Mucosa of gallbladder (tissue), 1 donor: ENCODE results near the gene TPD52L2. TPM values are rescaled to one million over a fixed set of nuclear protein-coding genes. Genes with fewer than 3 reads are reported as not detected.
"Not testable (repeated sequence)": the region's sequence is repeated elsewhere in the genome, so short reads cannot be mapped to it uniquely, and the experiment has no call there.

Experiments used
- DNase-seq: peaks from one replicate; pipeline ENCODE4 v3.0.0-alpha.2; 2020; ENCODE audit warnings: low spot score
- total RNA-seq: library from RNA; stranded (reverse); gene quantifications from one replicate; pipeline ENCODE4 v1.2.1, GENCODE V29; 2021
- donor health status: DM: no; HTN: no; CAD: no.

TPD52L2 gene
- total RNA-seq, 1 donor from 2014 or later, result 72.3 TPM

DNA sequence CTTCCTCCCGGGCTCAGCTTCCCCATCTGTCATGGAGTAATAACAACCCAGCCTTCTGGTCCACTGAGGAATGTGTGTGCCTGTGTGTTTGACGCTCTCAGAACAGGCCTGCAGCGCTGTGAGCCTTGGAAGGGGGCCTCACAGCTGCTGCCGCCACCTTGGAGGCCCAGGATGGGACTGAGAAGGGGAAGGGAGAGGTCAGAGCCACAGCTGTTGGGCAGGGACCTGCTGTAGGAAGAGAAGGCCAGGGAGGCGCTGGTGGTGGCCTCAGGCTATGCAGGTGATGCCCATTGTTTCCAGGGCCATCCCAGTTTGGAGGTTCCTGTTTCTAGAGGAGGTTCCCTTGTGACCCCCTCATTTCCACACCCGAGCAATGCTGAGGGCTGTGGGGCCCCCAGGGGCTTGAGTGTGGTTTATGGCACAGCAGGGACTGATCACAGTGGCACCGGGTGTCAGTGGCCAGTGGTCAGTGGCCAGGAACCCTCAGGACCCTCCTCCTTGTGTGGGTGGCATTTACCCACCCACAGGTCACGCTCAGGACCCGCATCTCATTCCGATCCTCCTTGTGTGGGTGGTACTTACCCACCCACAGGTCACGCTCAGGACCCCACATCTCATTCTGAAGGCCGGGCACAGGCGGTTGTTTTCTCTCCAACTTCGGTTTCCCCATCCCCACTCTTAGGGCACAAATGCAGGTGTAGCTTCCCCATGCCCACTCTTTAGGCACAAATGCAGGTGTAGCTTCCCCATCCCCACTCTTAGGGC is 14.0 kb downstream of the TPD52L2 start:
- DNase-seq, result no peak

DNA sequence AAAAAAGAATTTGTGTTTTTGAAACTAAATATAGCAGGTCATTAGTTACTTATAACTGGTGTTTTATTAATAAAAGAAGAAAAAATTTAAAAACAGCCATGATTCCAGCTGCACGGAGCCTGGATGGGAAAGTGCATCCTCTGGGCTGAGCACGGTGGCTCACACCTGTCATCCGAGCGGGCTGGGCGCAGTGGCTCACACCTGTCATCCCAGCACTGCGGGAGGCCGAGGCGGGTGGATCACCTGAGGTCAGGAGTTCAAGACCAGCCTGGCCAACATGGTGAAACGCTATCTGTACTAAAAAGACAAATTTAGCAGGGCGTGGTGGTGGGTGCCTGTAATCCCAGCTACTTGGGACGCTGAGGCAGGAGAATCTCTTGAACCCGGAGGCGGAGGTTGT is 15.8 kb downstream of the TPD52L2 start:
- DNase-seq, result not testable (repeated sequence)

DNA sequence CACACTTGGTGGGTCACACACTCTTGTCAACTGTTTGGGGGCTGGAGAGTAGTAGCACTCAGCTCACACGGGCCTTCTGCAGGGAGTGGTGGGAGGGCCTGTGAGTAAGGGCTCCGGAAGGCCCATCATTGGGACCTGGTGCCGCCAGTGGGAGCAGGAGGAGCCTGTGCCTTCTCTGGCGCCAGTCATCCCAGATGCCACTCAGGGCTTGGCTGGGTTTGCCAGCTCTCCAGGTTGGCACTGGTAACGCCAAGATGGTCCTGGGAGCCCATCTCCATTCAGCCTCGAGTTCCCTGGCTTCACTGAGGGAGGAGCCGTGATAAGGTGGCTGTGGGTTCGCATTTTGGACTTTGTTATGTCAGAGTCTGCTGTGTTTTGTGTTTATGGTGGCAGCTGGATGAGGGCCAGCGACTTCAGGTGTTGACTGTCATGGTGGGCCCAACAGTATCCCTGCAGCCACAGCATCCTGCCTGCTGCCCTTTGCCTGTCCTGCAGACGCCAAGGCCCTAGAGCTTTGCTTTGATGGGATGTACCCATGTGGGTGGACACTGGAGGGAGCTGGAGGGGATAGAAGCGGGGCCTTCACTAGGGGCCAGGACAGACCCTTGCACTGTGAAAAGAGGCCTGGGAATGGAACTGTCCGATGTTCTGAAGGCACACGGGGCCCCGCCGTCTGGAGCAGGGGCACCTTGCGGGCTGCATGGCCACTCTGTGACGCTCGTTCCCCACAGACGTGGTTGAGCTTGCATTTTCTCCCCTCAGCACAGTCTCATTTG is 16.6 kb downstream of the TPD52L2 start:
- no peak for DNase-seq

GRCh38 chr20:63882257-63883200 is 17.5 kb downstream of the TPD52L2 start:
- DNase-seq, result no peak

GRCh38 chr20:63883201-63883593 is 18.1 kb downstream of the TPD52L2 start:
- no peak for DNase-seq

DNA sequence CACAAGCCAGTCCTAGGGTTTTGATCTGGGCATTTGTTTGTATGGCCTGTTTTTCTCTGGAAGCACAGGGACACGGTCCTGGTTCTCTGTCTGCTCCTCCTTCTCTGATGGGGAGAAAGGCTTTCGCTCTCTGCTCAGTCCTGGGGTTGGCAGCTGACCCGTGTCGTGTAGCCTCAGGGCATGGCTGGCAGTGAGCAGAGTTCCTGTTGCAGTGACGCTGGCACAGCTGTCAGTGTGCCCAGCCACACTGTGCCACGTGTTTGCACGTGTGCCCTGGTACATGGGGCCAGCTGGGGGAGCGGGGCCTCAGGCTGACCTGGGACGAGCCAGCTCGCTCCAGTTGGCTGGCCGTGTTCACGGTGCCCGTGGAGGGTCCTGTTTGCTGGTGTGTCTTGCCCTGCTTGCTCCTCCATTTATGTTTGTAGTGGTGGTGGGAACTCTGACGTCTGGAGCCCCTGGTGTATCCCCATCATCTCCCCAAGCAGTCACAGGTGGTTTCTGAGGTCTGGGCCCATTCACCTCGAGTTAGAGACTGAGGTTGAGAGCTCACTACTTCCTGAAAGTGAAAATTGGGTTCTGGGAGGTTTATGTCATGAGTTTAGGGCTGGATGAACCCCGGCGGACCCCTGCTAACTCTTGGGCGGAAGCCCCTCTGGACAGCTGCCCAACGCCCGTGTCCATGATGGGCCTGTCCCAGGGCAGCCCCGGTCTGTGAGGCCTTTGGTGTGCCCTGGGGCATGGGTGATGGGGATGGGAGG is 19.6 kb downstream of the TPD52L2 start:
- no peak for DNase-seq

DNA sequence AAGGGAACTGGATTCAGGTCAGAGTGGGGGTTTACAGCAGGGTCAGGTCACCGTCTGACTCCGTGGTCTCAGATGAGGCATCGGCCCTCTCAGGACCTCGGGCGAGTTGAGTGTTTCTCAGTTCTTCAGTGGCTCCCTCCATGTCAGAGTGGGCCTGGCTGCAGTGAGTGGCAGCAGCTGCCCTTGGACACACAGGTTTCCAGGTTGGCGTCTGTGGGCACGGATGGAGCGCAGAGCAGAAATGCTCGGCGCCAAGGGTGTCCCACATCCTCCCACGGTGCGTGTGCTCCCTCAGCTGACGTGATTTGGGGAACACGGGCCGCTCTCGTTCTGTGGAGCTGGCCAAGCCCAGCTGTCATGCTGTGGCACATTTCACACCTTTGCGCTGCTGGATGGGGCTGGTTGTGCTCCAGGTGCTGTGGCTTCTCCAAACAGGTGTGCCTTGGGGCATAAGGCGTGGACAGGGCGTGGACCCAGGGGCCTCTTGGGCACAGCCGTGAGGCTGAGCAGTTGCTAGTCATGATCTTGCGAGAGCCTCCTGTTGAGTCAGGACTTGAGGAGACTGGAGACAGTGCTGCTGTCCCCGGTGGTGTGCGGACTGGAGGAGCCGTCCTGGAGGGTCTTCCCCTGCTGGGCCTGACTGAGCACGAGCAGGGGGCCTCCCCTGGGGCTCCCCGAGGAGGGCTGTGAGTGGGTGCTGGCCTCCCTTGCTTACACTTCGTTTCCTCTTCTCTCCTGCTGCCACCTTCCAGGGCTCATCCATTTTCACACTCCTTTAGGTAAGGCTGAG is 20.4 kb downstream of the TPD52L2 start:
- DNase-seq, result no peak

- no peak for DNase-seq
These were observed 21.0 kb downstream of the TPD52L2 start for GRCh38 chr20:63886054-63886419.

DNA sequence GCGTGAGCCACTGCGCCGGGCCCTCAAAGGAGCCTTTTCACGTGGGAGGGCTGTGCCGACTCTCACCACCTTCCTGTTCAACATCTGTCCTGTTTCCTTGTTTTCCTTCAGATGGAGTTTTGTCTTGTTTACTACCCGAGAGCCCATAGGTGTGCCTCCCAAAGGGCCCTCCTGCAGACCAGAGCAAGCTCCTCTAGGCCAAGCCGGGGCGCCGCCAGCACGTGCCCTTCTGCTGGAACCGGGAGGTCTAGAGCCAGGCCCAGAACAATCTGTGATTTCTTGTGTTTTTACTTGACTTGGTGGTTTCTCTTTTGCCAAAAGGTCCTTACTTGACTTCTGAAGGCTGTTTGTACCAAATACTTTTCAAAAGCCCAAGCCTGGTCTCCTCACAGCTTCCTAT is 21.9 kb downstream of the TPD52L2 start:
- DNase-seq, result no peak

DNA sequence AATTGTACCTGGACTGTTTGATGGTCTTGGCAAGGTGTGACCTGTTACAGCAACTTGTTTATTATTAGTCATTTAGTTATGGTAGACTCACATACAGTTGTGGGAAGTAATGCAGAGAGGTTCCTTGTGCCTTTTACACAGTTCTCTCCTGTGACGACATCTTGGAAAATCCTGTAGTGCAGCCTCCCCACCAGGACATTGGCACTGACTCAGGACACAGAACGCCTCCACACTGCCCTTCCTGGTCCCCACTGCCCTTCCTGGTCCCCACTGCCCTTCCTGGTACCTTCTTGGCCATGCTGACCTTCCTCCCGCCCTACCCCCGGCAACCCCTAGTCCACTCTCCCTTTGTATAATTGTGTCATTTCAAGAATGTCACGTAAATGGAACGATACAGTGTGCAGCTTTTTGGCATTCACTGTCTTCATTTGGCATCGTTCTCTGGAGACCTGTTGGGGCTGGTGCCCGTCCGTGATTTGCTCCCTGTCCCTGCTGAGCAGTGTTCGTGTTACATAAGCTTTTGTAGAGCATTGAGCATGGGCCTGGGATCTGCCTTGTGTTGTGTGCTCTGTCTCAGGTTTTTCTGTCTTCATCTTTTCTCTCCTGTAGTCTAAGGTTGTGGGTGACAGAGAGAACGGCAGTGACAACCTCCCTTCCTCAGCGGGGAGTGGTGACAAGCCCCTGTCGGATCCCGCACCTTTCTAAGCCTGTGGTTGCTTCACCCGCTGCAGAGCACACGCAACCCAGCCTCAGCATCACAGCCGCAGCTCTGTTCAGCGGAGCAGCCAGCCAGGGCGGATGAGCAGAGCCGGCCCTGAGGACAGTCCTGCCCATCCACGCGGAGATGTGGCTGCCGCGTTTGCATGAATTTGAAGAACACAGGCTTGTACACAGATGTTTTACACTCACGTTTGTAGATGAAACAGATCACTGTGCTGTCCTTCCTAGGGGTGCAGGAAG is 24.5 kb downstream of the TPD52L2 start:
- no peak for DNase-seq

DNA sequence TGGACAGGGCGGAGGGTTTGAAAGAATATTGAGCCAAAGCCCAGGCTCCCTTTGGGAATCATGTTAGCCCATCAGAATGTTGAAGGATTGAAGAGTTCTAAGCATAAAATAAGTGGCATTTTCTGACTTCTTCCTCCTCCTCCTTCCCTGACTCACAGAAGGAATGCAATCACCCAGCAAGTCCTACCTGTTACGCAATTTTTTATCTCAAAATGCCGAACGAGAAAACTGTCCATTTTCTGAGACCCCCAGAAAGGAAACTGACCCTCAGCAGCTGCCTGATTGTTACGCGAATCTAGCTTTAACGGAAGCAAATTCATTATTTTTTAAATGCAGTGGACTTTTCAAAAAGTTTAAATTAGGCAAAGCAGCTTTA is 25.1 kb downstream of the TPD52L2 start:
- DNase-seq, result no peak

DNA sequence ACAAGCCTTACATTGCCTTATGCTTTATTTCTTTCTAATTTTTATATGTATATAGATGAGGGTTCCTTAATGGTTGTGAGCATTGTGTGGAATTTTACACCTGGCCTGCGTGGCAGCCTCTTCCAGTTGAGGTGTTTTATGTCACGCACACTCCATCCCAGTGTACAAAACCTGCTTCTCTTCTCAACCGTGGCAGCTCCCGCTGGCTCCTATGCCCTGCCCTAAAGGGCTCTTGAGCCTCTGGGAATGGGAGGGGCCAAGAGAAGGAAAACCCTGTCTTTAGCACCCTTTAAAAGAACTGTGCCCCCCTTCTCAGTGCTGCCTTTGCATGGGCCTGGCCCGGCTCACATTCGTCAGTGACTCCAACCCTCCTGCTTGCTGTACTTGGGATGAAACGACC is 25.5 kb downstream of the TPD52L2 start:
- DNase-seq, result no peak

GRCh38 chr20:63891061-63892002 is 26.3 kb downstream of the TPD52L2 start:
- no peak for DNase-seq

GRCh38 chr20:63892402-63892801 is 27.3 kb downstream of the TPD52L2 start:
- no peak for DNase-seq

DNA sequence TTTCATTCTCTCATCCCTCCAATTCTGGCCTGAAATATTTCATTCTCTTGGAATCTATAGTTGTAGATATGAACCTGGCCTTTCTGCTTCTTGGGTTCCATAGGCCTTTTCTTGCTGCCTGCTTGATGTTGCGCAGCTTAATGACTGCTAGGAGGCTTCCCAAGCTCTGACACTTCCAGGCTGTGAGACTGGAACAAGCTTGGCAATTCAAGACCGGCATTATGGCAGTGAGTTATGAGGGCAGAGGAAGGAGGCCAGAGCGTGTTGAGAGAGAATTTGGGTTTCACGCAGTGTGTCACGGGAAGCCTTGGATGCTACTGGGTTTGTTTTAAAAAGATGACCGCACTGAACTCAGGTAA is 28.9 kb downstream of the TPD52L2 start:
- no peak for DNase-seq

DNA sequence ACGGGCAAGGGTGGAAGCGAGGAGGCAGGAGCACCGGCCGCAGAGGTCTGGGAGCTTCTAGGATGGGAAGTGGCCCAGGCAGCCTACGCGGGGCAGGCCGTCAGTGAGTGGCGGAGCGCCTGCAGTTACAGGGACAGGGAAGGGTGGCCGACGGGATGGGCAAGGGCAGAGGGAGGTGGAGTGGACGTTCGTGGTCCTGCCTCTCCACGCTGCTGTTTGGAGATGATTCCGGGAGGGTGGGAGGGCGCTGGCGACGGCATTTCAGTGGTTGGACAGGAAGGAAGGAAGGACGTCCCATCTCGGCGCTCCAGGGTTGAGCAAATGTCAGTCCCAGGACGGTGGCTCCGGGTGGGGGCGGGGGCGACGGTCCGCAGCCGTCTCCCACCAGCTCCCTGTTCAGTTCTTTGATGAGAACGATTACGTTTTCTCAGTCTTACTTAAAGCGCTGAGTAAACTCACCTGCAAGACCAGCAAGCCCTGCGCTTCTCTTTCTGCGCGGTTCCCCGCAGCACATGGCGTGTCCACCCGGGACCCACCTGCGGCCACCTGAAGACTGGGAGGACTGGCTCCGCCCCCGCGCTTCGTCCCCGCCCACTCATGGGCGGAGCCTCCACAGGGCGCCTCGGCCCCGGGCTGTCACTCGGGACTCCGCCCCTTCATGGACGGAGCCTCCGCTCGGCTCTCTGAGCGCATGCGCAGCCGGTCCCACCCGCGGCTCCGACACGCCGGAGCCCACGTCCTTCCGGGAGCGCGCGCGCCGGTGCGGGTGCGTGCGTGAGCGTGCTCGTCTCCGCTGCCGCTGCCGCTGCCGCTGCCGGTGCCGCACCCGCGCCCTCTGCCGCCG is 29.5 kb downstream of the TPD52L2 start, which contains the start of gene DNAJC5:
DNAJC5 (plus strand) TSS at position 769 of the 844 bp plus-strand sequence. CDS start 33,220 bp downstream, outside the sequence.
- peak; percentile 97 for DNase-seq

- no peak for DNase-seq
These were observed 30.3 kb downstream of the TPD52L2 start for GRCh38 chr20:63895202-63895951.
